D721Med (cell line): ENCODE results near the gene FOXE3.

ENCODE experiments used
- DNase-seq: peaks from one replicate; pipeline ENCODE4 v3.0.0; 2011; ENCODE audit warnings: low spot score; ENCODE audit not compliant: insufficient read length
- FAIRE-seq: peaks from 2 replicates; lab custom pipeline; 2011; peaks lifted over from hg19 to GRCh38; lab: Jason Lieb, UNC
- CTCF ChIP-seq: IDR thresholded peaks from 2 replicates; pipeline ENCODE4 v1.5.1; 2012; ENCODE audit warnings: mild to moderate bottlenecking, control low read depth; ENCODE audit not compliant: insufficient read depth; ENCODE audit errors: missing control alignments

Gene FOXE3

DNA sequence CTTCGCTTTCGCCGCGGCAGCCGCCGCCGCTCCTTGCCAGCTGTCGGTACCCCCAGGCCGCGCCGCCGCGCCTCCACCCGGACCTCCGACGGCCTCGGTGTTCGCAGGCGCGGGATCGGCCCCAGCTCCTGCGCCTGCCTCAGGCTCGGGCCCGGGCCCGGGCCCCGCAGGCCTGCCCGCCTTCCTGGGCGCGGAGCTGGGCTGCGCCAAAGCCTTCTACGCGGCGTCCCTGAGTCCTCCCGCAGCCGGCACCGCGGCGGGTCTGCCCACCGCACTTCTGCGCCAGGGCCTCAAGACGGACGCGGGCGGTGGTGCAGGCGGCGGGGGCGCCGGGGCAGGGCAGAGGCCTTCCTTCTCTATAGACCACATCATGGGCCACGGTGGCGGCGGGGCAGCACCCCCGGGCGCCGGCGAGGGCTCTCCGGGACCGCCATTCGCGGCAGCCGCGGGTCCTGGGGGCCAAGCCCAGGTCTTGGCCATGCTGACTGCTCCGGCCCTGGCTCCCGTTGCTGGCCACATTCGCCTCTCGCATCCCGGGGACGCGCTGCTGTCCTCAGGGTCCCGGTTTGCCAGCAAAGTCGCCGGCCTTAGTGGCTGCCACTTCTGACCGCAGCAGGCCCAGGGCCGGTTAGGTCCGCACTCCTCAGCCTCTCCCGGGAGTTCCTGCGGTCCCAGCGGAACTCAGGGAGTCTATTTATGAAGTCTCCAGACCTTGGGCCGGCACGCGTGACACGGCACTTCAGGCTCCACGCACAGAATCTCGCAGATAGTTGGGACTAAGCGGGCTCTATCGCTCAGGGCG, 23.1 kb downstream of the FOXE3 start:
- FAIRE-seq: no peak
- TF ChIP-seq CTCF: no peak
- no peak for DNase-seq

- FAIRE-seq (no peak), DNase-seq (no peak)
- TF ChIP-seq CTCF: no peak
Measured at GRCh38 chr1:47439819-47440598, 23.9 kb downstream of the FOXE3 start.

DNA sequence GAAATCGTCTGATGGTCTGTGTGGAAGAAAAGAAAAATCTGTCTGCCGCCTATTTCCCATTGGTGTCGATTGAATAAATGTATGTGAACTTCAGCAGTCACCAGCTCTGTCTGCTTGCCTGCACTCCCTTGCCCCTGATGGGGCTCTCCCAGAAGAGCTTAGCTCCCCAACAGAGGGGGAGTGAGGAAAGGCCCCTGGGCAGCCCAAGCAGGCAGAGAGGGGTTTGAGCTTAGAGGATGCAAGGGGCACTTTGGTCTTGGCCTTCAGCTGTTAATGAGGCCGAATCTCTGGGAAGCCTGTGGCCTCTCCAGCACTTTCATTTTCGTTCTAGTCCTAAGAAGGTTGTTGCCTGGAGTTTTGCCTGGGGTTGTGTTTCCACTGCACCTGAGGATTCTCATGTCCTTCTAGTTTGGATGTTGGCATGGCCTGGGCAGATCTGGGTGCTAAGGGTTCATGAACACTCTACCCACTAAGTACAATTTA, 24.6 kb downstream of the FOXE3 start:
- no peak for FAIRE-seq
- no peak for DNase-seq
- no peak for TF ChIP-seq CTCF

DNA sequence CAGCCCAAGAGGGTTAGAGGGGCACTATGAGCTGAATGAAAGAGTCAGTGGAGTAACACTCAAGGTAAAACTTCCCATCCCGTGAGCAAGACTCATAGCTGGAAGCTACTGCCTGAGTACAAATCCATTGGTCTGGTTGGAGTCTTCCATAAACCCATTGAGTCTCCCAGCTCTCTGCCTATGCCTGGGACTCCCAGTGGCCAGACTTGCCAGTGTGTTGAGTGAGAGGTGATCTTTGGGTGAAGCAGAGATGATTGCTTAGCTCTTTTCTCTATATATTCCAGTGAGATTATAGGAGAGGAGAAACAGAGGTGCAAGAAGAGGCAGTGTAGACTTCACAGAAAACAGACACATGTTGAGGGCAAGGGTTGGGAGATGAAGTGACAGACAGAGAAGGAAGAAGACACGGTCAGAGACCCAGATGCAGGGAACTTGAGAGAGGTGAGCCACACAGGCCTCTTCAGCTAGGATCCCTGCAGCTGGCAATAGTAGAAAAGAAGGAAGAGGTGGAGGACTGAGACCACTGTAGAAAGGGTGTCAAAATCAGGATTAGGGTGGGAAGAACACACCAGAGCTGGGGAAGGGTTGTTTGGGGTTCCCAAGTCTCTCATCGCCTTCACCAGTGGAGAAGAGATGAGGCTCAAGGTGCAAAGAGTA, 25.5 kb downstream of the FOXE3 start:
- FAIRE-seq (no peak), DNase-seq (no peak)
- no peak for TF ChIP-seq CTCF

- FAIRE-seq: no peak
- no peak for DNase-seq
- TF ChIP-seq CTCF: no peak
Measured at GRCh38 chr1:47442202-47442601, 26.1 kb downstream of the FOXE3 start.

GRCh38 chr1:47442842-47443529, 26.9 kb downstream of the FOXE3 start:
- no peak for TF ChIP-seq CTCF
- no peak for FAIRE-seq
- no peak for DNase-seq
